ENCODE data around the gene RASSF8.

The RASSF8 gene

DNA sequence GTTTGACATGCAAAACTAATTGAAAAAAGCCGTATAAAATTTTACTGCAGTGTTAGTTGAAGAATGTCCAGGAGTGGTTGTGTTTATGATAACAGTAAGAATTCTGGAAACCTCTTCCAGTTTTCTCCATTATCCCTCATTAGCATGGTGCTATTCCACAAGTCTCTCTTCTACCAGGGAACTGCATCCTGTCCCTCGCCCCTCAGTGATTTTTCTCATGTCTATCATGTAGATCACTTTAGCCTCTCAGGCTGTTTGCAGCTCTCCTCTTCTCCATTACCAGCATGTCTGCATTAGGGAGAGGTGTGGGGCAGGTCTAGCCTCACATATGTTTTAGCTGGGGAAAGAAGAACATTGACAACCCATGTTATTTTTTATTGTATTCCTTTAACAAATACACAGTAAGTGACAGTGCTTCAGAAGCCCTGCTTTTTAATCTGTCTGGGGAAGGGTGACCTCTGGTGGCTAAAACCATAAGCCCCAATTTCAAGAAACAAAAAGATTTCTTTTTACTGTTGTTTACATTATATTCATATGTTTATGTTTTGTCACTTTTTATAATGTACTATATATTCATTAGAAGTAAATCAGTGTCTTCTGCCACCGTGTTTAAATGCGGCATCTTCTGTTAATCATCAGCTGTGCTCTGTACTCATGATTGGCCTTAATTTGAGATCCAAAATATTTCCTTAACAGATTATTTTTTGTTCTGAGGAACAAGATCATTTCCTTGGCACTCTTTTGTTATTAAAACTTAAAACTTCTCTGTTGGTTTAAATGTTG lies 70.7 kb downstream of the RASSF8 start:
- no peaks in the 10 kb centered on the region for H3K9me3 ChIP-seq (ENCODE audit: insufficient read depth, low read length)
- H3K4me3 ChIP-seq (ENCODE audit: insufficient read depth, low read length, poor library complexity, severe bottlenecking): no peak overlapping the region
- no peak for TF ChIP-seq EZH2phosphoT487 (conservative IDR thresholded peaks at IDR 0.05; ENCODE audit: low read length)
- TF ChIP-seq, protein P1, sequence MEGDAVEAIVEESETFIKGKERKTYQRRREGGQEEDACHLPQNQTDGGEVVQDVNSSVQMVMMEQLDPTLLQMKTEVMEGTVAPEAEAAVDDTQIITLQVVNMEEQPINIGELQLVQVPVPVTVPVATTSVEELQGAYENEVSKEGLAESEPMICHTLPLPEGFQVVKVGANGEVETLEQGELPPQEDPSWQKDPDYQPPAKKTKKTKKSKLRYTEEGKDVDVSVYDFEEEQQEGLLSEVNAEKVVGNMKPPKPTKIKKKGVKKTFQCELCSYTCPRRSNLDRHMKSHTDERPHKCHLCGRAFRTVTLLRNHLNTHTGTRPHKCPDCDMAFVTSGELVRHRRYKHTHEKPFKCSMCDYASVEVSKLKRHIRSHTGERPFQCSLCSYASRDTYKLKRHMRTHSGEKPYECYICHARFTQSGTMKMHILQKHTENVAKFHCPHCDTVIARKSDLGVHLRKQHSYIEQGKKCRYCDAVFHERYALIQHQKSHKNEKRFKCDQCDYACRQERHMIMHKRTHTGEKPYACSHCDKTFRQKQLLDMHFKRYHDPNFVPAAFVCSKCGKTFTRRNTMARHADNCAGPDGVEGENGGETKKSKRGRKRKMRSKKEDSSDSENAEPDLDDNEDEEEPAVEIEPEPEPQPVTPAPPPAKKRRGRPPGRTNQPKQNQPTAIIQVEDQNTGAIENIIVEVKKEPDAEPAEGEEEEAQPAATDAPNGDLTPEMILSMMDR (IDR thresholded peaks at IDR 0.05; ENCODE audit: insufficient read depth, low read length, poor library complexity, severe bottlenecking): peak; percentile 82
- H3K79me2 ChIP-seq (ENCODE audit: insufficient read depth, low read length): no peaks in the 10 kb centered on the region
- H3K36me3 ChIP-seq (ENCODE audit: low read length): no peaks in the 10 kb centered on the region
- no peaks in the 10 kb centered on the region for H3F3A ChIP-seq (ENCODE audit: insufficient read depth)
- H2AFZ ChIP-seq (ENCODE audit: low read depth, low read length, severe bottlenecking): no peak overlapping the region
- no peaks in the 10 kb centered on the region for H3K9me2 ChIP-seq (replicated peaks; ENCODE audit: insufficient read depth, low read length)
- no peaks in the 10 kb centered on the region for H4K20me1 ChIP-seq (ENCODE audit: low read depth, low read length)
- H3K9ac ChIP-seq (ENCODE audit: low read length): no peak overlapping the region
- no peak overlapping the region for H3K4me2 ChIP-seq (ENCODE audit: low read depth, low read length, poor library complexity, severe bottlenecking)
- H3K27ac ChIP-seq (ENCODE audit: low read depth, low read length): no peak overlapping the region
- no peaks in the 10 kb centered on the region; the same call in 1 of the 2 replicates for H3K27me3 ChIP-seq (ENCODE audit: low read length)

DNA sequence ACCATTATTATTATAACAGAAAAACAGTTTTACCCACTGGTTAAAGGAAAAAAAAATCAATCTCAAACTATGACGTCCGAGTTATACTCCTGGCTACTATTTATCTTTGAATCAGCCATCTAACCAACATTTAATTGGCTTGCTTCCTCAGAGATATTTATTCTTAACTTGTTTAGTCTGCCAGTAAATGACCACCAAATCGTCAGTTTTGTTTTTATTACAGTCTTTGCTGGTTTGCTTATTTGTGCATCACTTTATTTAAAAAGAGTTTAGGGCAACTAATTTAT lies 71.2 kb downstream of the RASSF8 start:
- no peak overlapping the region for H3K27ac ChIP-seq (ENCODE audit: low read depth, low read length)
- H3K9ac ChIP-seq (ENCODE audit: low read length): no peak overlapping the region
- no peaks in the 10 kb centered on the region for H3K79me2 ChIP-seq (ENCODE audit: insufficient read depth, low read length)
- H3F3A ChIP-seq (ENCODE audit: insufficient read depth): no peaks in the 10 kb centered on the region
- no peaks in the 10 kb centered on the region for H4K20me1 ChIP-seq (ENCODE audit: low read depth, low read length)
- no peak overlapping the region for H2AFZ ChIP-seq (ENCODE audit: low read depth, low read length, severe bottlenecking)
- no peak for TF ChIP-seq EZH2phosphoT487 (conservative IDR thresholded peaks at IDR 0.05; ENCODE audit: low read length)
- TF ChIP-seq, protein P1 (IDR thresholded peaks at IDR 0.05; ENCODE audit: insufficient read depth, low read length, poor library complexity, severe bottlenecking): no peak
- no peaks in the 10 kb centered on the region for H3K9me2 ChIP-seq (replicated peaks; ENCODE audit: insufficient read depth, low read length)
- H3K4me2 ChIP-seq (ENCODE audit: low read depth, low read length, poor library complexity, severe bottlenecking): no peak overlapping the region
- no peaks in the 10 kb centered on the region for H3K27me3 ChIP-seq (ENCODE audit: low read length)
- no peaks in the 10 kb centered on the region for H3K36me3 ChIP-seq (ENCODE audit: low read length)
- no peaks in the 10 kb centered on the region for H3K9me3 ChIP-seq (ENCODE audit: insufficient read depth, low read length)
- H3K4me3 ChIP-seq (ENCODE audit: insufficient read depth, low read length, poor library complexity, severe bottlenecking): no peak overlapping the region

DNA sequence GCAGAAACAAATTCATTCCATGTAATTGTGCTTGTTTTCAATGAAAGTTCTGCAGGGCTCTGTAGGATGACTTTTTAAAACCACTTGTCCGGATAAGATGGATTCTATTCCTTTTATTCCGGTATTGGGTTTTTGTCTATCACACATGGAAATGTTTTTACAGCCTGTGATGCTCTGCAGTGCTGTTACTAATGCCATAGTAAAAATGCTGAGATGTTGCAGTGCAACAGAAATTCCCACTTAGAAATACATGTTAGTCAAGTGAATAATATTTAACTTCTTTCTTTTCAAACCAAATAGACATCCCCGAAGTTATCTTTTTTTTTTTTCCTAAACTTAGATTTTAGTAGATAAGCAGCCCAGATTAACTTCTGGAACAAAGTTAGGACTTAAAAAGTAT lies 71.9 kb downstream of the RASSF8 start:
- Histone ChIP-seq H3K79me2 (ENCODE audit: insufficient read depth, low read length) (no peaks in the 10 kb centered on the region), H3K27ac (ENCODE audit: low read depth, low read length) (no peak overlapping the region)
- no peak for TF ChIP-seq EZH2phosphoT487 (conservative IDR thresholded peaks at IDR 0.05; ENCODE audit: low read length)
- TF ChIP-seq, protein P1 (IDR thresholded peaks at IDR 0.05; ENCODE audit: insufficient read depth, low read length, poor library complexity, severe bottlenecking): no peak

More for the DNA sequence above, 71.9 kb downstream of the RASSF8 start:
- Histone ChIP-seq H3K4me2 (ENCODE audit: low read depth, low read length, poor library complexity, severe bottlenecking) (no peak overlapping the region), H3F3A (ENCODE audit: insufficient read depth) (no peaks in the 10 kb centered on the region), H3K27me3 (ENCODE audit: low read length) (no peaks in the 10 kb centered on the region), H3K9me3 (ENCODE audit: insufficient read depth, low read length) (no peaks in the 10 kb centered on the region), H3K9ac (ENCODE audit: low read length) (no peak overlapping the region), H2AFZ (ENCODE audit: low read depth, low read length, severe bottlenecking) (no peak overlapping the region), H3K4me3 (ENCODE audit: insufficient read depth, low read length, poor library complexity, severe bottlenecking) (no peak overlapping the region), H4K20me1 (ENCODE audit: low read depth, low read length) (no peaks in the 10 kb centered on the region), H3K9me2 (replicated peaks; ENCODE audit: insufficient read depth, low read length) (no peaks in the 10 kb centered on the region), H3K36me3 (ENCODE audit: low read length) (no peaks in the 10 kb centered on the region)

Data from SU-DHL-6 (cell line).